Upper lobe of right lung (tissue), 1 donor: ENCODE measurements around the gene ENSA. TPM values are rescaled to one million over a fixed set of nuclear protein-coding genes. Genes with fewer than 3 reads are reported as not detected.

Experiments
- ATAC-seq: fragments of 200-7000 bp; cut with Tn5 transposase; one replicate; pipeline ENCODE4 v1.9.1; 2020; ENCODE audit warnings: mild to moderate bottlenecking, moderate library complexity
- DNase-seq: peaks from one replicate; pipeline ENCODE4 v3.0.0-alpha.2; 2020
- H3K27ac ChIP-seq: fragments of 200-600 bp; one replicate; pipeline ENCODE4 v1.8.0; 2022
- H3K27me3 ChIP-seq: fragments of 200-600 bp; one replicate; pipeline ENCODE4 v1.8.0; 2022; ENCODE audit warnings: mild to moderate bottlenecking
- H3K36me3 ChIP-seq: fragments of 200-600 bp; one replicate; pipeline ENCODE4 v1.8.0; 2022
- H3K4me1 ChIP-seq: fragments of 200-600 bp; one replicate; pipeline ENCODE4 v1.8.0; 2022
- H3K4me3 ChIP-seq: fragments of 200-600 bp; one replicate; pipeline ENCODE4 v1.8.0; 2022; ENCODE audit warnings: mild to moderate bottlenecking
- H3K9me3 ChIP-seq: fragments of 200-600 bp; one replicate; pipeline ENCODE4 v1.8.0; 2022
- CTCF ChIP-seq: fragments of 200-600 bp; IDR thresholded peaks from one replicate; pipeline ENCODE4 v1.8.0; 2022; ENCODE audit warnings: antibody characterized with exemption
- intact Hi-C: fragments of 100-400 bp; cut with DNase I; formaldehyde crosslinking; loops from one replicate; pipeline ENCODE4 v1.11.0; 2022
- total RNA-seq: library from RNA; stranded (reverse); fragmentation: NEBNext Ultra II Directional; extraction: Animal tissue kit (Norgen Biotek cat#: 25700); gene quantifications from one replicate; pipeline ENCODE4 v1.2.1, GENCODE V29; 2021
- donor health status: DM: no; HTN: yes; CAD: no; lungs with severe emphysema.

ENSA gene
- total RNA-seq, 1 donor from 2014 or later = 188 TPM

GRCh38 chr1:150579110-150579944 is 50.1 kb downstream of the ENSA start, which contains the start of gene MCL1:
MCL1 (minus strand) TSS chr1:150579610; CDS start chr1:150579530, 80 bp downstream.
- peak; percentile 95 for ATAC-seq
- TF ChIP-seq CTCF = no peak
- peak within 1 kb of the TSS; percentile 88 for H3K4me3 ChIP-seq
- H3K36me3 ChIP-seq = peaks cover 41% of the 10 kb centered on the region
- H3K27me3 ChIP-seq = no peaks in the 10 kb centered on the region
- H3K9me3 ChIP-seq = no peaks in the 10 kb centered on the region
- intact Hi-C loops = loop anchor here (10.0 kb wide), 1 partner anchor 45 kb away; the partner anchor contains the start of gene ENSA
- peaks cover 29% of the 10 kb centered on the region for H3K4me1 ChIP-seq
- H3K27ac ChIP-seq = peak within 1 kb of the TSS; percentile 100
- peak; percentile 98 for DNase-seq

GRCh38 chr1:150578272-150579109 is 50.9 kb downstream of the ENSA start:
- intact Hi-C loops = loop anchor here (10.0 kb wide), 1 partner anchor 46 kb away; the partner anchor contains the start of gene ENSA
- Histone ChIP-seq H3K9me3 (no peaks in the 10 kb centered on the region), H3K36me3 (peaks cover 50% of the 10 kb centered on the region), H3K4me3 (peak overlapping the region; percentile 88), H3K4me1 (peaks cover 37% of the 10 kb centered on the region), H3K27ac (peak overlapping the region; percentile 100), H3K27me3 (no peaks in the 10 kb centered on the region)
- DNase-seq (peak; percentile 75), ATAC-seq (peak; percentile 38)
- TF ChIP-seq CTCF = no peak

GRCh38 chr1:150577557-150578271 is 51.7 kb downstream of the ENSA start:
- H3K36me3 ChIP-seq = peaks cover 58% of the 10 kb centered on the region
- peaks cover 44% of the 10 kb centered on the region for H3K4me1 ChIP-seq
- no peaks in the 10 kb centered on the region for H3K9me3 ChIP-seq
- ATAC-seq (no peak), DNase-seq (no peak)
- H3K27ac ChIP-seq = peak overlapping the region; percentile 100
- H3K4me3 ChIP-seq = peak overlapping the region; percentile 88
- no peaks in the 10 kb centered on the region for H3K27me3 ChIP-seq
- intact Hi-C loops = loop anchor here (10.0 kb wide), 1 partner anchor 47 kb away; the partner anchor contains the start of gene ENSA
- TF ChIP-seq CTCF = no peak

GRCh38 chr1:150576794-150577556 is 52.4 kb downstream of the ENSA start:
- DNase-seq (peak; percentile 1), ATAC-seq (no peak)
- Histone ChIP-seq H3K4me3 (peak overlapping the region; percentile 88), H3K36me3 (peaks cover 65% of the 10 kb centered on the region), H3K27me3 (no peaks in the 10 kb centered on the region), H3K4me1 (peaks cover 47% of the 10 kb centered on the region), H3K27ac (peak overlapping the region; percentile 100), H3K9me3 (no peaks in the 10 kb centered on the region)
- no peak for TF ChIP-seq CTCF
- intact Hi-C loops = loop anchor here (10.0 kb wide), 1 partner anchor 48 kb away; the partner anchor contains the start of gene ENSA
